NCI-H1092 treated with DMSO at 0.1 percent for 48 hours (cell line): ENCODE results near the gene PINK1.
"Not testable (repeated sequence)": the region's sequence is repeated elsewhere in the genome, so short reads cannot be mapped to it uniquely, and the experiment has no call there.

Experiments
- DNase-seq: peaks from one replicate; lab custom pipeline; 2025; lab: John Stamatoyannopoulos, UW

Gene PINK1

DNA sequence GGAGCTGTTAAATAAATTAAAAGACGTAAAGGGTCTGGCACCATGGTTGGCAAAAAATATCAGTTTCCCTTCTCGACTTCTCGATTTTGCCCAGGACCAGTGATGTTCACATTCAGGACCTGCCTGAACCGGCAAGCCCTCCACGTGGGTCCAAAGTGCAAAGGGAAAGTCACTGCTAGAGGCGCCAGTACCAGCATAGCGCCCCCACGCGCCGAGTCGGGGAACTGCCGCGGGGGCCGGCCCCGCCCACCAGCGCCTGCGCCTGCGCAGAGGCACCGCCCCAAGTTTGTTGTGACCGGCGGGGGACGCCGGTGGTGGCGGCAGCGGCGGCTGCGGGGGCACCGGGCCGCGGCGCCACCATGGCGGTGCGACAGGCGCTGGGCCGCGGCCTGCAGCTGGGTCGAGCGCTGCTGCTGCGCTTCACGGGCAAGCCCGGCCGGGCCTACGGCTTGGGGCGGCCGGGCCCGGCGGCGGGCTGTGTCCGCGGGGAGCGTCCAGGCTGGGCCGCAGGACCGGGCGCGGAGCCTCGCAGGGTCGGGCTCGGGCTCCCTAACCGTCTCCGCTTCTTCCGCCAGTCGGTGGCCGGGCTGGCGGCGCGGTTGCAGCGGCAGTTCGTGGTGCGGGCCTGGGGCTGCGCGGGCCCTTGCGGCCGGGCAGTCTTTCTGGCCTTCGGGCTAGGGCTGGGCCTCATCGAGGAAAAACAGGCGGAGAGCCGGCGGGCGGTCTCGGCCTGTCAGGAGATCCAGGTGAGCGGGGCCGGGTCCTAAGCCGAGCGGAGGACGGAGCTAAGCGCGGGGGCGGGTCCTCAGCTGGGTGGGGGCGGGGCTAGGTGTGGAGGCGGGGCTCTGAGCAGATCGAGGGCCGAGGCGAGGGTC is at the start of gene PINK1:
Gene PINK1 (plus strand): TSS at position 269 of the 875 bp plus-strand sequence. CDS start 91 bp downstream, at position 360.
- DNase-seq = peak; percentile 78

DNA sequence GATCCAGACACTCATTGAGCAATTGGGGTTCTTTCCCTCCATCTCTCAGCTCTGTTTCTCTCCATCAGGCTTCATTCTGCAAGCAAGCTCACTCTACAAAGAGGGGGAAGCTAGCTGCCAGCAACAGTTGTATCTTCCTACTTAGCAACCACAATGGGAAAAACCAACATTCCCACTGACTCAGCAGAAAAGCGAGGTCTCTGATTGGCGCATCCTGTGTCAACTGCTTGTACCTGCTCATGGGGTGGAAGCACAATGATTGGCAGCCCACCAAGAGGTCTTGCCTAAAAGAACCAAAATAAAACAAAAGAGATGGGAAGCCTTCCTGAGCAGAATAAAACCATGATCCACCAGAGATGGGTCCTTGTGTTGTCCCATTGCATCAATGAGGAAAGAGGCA is 48.4 kb upstream of the PINK1 start:
- no peak for DNase-seq

DNA sequence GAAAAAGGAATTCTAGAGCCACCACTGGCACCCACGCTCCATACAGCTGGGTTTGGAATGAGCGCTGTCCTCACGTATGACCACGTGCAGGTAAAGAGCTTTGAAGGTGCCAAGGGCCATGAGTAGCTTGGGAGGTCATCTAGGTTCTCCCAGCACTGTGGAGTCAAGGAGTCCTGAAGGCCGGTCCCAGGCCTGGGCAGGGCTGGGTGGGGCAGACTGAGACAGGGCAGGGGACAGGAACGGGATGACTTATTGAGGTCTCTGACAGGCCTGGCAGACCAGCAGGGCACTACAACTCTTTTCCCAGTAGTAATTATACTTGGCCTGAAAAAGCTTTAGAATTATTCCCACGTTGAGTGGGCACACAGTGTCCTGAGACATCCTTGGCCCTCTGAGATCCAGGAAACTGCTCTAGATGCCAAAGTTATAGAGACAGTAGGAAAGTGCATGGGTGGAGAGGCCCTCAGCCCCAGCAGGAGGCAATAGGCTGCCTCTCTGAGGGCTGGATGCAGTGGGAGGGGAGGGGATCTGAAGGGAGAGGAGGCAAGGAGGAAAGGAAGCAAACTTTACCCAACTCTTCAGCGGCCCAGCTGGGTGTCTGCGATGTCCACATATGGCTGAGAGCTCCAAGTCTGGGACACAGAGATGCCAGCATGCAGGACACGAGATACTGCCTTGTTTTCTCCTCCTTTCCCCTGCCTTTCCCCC is 46.2 kb upstream of the PINK1 start:
- no peak for DNase-seq

DNA sequence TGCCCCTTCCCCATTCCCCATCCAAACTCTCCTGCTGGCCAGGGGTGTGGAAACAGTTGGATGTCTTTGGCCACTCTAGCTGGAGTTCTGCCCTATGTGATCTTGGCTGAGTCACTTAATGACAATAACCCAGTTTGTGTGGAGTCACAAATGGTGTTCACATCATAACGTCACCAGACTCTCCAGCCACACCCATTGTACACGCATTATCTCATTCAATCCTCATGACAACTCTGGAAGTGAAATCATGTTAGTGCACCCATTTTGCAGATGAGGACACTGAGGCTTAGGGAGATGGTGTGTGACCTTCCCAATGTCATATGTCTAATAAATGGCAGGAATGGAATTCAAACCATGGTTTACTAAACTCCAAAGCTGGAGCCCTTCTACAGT is 45.6 kb upstream of the PINK1 start:
- DNase-seq = no peak

DNA sequence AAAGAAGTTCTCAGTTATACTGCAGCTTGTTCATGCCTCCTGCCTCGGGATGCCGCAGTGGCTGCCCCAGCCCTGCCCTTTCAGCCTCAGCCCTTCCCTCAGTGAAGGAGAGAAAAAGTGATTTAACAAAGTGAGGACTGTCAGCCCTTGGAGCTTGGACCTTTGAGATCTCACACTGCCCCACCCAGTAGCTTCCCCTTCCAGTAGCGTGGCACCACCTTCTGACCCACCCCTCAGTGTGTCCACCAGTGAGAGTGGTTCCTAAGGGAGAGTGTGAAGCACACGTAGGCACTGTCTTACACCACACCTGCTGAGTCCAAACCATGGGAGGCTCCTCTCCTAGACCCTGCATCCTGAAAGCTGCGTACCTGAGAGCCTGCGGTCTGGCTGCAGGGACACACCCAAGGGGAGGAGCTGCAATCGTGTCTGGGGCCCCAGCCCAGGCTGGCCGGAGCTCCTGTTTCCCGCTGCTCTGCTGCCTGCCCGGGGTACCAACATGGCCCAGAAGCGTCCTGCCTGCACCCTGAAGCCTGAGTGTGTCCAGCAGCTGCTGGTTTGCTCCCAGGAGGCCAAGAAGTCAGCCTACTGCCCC is 44.5 kb upstream of the PINK1 start, which contains the start of gene CDA:
Gene CDA (plus strand): TSS at position 464 of the 592 bp plus-strand sequence. CDS start 33 bp downstream, at position 497.
- no peak for DNase-seq

DNA sequence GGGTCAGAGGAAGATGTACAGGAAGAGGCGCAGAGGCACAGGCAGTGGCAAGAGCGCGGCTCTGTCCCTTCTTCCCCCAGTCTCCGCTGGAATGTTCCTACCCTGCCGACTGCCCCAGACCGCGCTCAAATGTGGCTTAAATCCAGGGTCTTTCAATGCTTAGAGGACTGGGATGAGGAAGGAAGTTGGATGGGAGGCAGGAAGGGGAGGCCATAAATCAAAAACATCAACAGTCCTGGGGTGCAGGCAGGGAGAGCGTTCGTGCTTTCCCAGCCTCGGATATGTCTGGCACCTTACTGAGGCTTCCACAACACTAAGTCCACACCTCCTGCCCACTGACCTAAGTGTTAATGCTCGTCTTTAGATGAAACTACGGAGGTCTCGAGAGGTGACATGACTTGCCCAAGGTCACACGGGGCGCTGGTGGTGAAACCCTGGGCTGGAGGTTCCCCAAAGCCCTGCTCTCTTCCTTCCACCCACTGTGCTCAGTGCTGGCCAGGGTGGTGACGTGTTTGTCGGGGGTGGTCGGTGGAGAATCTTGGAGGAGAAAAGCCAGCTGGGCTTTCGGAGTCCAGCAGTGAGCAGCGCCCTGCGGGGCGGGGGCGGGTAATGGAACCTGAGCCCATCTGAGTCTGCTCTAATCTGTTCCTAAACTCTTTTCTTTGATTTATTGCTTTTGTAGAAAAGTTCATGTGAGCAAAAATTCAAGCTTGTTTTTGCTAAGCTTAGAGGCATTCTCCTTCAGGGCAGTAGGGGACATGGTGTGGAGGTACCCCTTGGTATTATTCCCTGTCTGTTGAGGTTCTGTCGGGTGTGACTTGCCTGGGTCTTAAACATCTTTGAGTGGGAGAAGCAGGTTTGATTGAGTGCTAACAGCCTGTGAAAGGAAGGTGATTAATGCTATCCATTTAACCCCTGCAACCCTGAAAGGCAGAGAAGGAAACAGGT is 43.7 kb upstream of the PINK1 start:
- DNase-seq = no peak

DNA sequence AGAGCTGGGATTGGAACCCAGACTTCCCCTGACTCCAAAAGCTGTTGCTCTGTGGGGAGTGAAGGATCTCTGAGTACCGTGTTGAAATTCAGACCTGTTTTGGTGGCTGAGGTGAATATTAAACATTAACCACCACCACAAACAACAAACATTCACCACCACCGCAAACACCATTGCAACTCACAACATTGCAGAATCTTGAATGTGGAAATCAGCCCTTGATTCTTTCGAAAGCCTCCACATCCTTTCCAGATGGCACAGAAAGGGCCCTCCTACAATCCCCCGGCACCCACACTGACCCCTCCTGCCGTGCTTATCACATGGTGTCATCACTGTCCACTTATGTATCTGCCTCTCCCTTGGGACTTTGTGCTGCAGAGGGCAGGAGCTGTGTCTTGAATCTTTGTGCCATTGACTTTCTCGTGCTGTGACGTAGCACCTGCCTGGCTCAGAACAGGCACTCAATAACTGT is 42.9 kb upstream of the PINK1 start:
- DNase-seq = no peak

DNA sequence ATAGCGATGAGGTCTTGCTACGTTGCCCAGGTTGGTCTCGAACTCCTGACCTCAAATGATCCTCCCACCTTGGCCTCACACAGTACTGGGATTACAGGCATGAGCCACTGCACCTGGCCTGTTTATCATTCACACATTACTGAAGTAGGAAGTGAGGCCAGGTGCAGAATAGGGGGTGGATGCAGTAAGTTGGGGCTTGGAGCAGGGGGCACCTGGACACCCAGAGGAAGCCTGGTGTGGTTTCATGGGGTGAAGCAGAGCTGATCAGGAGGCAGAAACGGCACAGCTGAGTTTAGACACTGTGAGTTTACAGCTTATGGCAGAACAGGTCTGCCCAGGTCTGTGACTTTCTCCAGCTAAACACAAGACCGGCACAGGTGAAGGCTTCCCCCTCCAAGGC is 39.5 kb upstream of the PINK1 start:
- no peak for DNase-seq

DNA sequence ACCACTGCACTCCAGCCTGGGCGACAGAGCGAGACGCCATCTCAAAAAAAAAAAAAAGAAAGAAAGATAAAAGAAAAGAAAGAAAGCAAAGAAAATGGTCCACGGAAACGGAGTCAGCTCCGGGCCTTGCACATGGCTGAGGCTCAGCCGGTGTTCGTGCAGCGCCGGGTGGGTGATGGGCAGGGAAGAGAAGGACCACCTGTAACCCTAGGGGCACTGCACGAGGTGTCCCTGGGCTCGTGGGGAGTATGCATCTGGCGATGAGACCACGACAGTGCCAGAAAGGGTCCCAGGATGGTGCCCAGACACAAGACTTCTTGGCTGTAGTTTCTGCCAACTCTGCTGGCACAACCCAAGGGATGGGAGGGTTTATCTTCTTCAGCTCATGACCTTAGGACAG is 38.5 kb upstream of the PINK1 start:
- no peak for DNase-seq

DNA sequence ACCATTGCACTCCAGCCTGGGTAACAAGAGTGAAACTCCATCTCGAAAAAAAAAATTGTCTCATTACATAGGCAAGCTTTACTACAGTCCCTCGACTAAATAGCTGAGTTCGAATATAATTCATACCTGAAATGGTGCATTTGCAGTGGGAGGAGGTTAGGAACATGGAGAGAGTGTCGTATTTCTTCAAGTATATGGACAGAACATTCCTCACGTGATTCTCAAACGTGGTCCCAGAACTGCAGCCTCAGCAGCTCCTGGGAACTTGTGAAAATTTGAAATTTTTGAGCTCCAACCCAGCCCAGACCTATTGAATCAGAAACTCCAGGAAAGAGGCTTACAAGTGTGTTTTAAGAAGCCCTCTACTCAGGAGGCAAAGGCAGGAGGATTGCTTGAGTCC is 37.2 kb upstream of the PINK1 start:
- no peak for DNase-seq

DNA sequence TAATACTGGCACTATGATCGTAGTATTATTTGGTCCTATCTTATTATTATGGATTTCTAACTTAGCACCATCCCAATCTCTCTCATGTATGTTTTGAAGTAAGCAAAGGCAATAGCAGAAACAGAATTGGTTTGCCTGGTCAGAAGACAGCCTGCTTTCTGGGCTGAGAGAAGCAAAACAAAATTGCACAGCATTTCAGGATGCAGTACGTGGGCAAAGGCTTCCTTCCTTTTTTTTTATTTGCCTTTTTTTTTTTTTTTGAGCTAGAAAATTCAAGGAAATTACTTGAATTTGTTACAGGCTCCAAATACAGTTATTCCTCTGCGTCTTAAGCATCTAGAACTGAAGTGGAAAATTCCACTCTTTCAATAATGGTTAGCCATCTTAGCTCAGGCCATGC is 35.6 kb upstream of the PINK1 start:
- DNase-seq = no peak

DNA sequence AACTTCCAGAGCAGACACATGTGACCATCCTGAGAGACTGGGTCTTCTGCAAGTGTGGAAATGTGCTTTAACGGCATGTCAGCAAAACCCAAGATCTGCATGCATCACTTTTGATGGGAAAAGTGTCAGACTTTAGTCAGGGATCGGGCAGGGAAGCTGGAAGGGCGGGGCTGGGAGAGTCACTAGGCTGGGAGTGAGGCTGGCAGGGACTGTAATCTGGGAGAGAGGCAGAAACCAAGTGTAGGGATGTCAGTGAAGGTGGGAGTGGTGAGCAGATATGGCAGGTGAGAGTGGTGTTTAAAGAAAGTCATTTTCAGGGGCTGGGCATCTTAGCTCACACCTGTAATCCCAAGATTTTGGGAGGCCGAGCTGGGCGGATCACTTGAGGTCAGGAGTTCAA is 33.1 kb upstream of the PINK1 start:
- DNase-seq = no peak

DNA sequence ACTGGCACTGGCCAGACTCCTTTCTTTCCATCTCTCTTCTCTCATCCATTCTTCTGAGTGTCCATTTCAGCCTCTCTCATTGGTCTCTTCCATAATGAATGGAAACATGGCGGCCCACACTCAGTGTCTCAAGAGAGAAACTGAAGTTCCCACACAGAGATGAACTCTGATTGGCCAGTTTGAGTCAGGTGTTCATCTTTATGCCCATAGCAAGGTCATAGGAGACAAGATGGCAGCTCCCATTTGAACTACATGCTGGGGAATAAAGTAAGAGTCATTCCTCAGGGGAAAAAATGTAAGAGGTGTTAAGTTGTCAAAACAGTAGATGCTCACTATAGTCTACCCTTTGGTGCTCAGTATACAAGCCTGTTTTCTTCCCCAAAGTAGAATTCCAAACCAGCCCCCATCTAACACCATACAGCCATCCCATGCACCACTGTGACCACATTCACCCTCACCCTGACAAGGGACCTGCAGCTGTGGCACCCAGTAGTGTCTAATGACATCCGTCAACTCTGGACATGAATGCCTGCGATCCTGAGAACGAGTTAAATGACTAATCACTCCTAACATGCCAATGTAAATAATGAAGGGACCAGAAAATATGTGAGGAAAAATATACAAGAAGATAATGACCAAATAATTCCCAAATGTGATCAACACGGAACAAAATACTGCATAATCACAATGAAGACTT is 32.0 kb upstream of the PINK1 start:
- DNase-seq = no peak

DNA sequence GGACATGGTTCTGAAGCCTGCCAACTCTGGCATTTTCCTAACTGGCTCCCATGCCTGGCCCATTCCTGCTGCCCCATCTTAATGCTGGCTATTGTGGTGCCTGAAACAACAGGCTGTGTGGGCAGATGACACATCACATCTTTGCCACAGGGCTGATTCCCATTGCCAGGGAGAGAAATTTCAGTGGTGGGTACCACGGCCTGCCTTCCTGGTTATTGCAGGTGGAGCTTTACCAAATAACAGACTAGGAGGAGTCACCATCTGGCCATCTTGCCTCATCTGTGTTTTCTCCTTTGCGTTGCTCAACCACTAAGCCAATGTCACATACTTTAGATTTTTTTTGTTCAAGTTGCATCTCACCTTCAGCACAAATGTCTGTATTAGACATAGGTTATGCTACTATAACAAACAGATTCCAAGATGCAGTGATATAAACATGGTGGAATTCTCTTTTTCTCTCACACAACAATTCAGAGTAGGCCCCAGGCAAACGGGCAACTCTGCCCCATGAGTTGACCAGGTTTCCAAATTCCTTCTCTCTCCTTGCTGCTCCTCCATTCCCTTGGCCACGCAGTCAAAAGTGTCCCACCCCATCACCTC is 30.3 kb upstream of the PINK1 start:
- no peak for DNase-seq

DNA sequence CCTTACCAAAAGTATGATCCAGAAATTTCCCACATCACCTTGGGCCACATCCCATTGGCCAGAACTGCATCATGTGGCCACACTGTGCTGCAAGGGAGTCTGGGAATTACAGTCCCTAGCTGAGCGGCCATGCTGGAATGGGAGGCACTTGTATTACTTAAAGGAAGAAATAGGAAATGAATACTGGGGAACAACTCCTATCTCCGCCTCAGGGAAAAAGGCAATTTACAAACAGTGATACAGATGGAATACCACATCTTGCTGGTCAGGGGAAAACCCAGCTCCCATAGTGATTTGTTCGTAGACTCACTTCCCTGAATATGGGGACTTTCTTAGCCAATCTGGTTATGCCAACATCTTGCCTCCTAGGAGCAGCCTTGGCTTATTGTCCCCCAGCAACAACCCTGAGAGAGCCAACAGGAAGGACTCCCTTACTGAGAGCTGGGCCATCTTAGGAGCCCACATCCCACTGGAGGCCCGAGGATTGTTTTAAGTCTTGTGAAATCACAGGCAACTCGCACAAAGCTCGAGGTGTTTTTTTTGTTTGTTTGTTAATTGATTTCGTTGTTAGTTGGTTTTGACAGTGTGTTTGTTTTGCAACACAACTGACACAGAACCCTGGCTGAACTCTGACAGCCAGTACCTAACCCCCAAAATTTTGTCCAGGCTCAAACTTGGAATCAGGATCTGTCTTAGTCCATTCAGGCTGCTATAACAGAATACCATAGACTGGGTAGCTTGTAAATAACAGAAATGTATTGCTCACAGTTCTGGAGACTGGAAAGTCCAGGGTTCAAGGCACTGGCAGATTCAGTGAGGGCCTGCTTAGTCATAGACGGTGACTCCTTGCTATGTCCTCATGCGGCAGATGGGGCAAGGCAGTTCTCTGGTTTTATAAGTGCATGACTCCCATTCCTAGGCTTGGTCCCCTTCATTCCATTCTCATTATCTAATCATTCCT is 29.5 kb upstream of the PINK1 start:
- DNase-seq = no peak

DNA sequence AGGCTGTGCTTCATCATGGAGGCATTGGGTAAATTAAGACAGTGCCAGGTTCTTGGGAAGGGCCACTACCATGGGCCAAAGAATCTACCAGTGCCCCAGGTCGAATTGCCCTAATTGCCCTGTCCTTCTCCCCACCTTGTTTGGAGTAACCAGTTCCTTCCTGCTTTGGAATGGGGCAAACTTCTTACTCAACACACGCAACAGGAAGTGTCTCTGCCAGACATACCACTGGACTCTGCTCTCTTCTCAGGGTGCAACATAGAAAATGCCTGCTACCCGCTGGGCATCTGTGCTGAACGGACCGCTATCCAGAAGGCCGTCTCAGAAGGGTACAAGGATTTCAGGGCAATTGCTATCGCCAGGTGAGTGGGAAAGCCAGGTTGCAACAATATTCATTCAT is 28.6 kb upstream of the PINK1 start:
- no peak for DNase-seq

DNA sequence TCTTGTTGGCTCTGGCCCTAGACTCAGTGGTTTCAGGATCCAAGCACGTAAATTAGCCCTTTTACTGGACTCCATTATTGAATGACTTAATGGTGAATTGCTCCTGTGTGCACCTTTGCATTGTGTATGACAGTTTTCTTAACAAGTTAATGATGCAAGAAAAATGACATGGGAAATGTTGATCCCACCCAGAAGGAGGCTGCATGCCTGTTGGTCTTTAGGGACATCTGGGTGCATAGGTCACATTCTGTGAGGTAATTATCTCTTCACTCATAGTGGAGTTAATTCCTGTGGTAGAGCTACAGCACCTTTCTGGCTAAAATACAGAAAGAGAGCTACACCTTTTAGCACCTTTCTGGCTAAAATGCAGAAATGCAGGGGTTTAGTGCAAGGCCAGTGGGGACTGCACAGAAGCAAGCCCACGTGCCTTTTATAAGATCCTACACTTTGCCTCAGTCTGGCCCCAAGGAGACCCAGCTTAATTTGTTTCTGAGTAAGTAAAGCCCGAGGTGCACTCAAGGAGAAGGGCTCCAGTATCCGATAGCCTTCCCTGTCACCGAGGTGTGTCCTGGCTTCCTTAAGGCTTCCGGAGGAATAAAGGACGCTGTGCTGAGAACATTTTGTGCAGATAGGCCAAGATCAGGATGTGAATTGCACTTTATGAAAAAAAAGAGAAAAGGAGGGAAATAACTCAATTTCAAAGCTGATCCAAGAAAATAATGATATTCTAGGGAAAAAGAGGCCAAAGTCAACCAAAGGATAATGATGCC is 26.3 kb upstream of the PINK1 start:
- not testable (repeated sequence) for DNase-seq

DNA sequence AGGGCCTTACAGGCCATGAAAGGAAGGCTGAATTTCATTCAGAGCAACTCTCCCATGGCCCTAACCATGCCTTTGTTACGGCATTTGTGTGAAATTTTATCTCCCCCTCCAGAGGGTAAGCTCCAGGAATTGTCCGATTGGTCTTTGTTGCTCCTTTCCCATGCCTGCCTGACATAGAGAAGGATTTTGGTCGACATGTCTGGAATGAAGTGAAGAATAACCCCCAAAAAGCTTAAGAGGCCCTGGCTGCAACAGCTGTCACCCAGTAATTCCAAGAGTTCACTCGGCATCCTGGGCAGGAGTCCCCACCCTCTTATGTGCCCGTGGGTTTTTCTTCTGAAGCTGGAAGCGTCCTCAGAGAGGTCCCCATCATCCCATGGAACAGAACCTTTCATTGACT is 23.7 kb upstream of the PINK1 start:
- DNase-seq = no peak

DNA sequence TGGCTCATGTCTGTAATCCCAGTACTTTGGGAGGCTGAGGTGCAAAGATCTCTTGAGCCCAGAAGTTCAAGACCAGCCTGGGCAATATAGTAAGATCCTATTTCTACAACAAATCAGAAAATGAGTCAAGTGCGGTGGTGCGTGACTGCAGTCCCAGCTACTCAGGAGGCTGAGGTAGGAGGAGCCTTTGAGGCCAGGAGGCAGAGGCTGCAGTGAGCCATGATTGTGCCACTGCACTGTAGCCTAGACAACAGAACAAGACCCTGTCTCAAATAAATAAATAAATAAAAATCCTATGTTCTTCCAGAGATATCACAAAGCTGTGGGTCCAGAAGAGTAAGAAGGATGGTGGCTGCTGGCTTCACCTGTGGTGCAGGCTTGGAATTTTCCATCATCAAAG is 22.3 kb upstream of the PINK1 start:
- no peak for DNase-seq
